Neuronal stem cell (in vitro differentiated cells): ENCODE data around the gene GGT6.
A peak's percentile ranks its signal among the peaks of the same experiment; 100 is the strongest.

Experiments
- DNase-seq: peaks from one replicate; pipeline ENCODE4 v3.0.0-alpha.2; 2013; ENCODE audit warnings: low spot score
- H2AFZ ChIP-seq: one replicate; pipeline ENCODE4 v1.6.1; 2013; ENCODE audit warnings: mild to moderate bottlenecking, low read length, inconsistent platforms
- H2AK5ac ChIP-seq: 2 replicates; pipeline ENCODE4 v1.6.1; 2013; ENCODE audit warnings: low read depth, mild to moderate bottlenecking, inconsistent platforms, low read length, moderate library complexity, mixed read lengths
- H2BK120ac ChIP-seq: 2 replicates; pipeline ENCODE4 v1.6.1; 2013; ENCODE audit warnings: low read depth, mild to moderate bottlenecking, inconsistent platforms, low read length, moderate library complexity, mixed read lengths
- H2BK12ac ChIP-seq: one replicate; pipeline ENCODE4 v1.6.1; 2013; ENCODE audit warnings: low read length, inconsistent platforms
- H2BK15ac ChIP-seq: 2 replicates; pipeline ENCODE4 v1.6.1; 2013; ENCODE audit warnings: mild to moderate bottlenecking, low read length, inconsistent platforms, mixed read lengths
- H2BK5ac ChIP-seq: one replicate; pipeline ENCODE4 v1.6.1; 2013; ENCODE audit warnings: inconsistent platforms, mild to moderate bottlenecking, low read length, moderate library complexity
- H3K14ac ChIP-seq: one replicate; pipeline ENCODE4 v1.6.1; 2013; ENCODE audit warnings: low read length, inconsistent platforms
- H3K18ac ChIP-seq: 2 replicates; pipeline ENCODE4 v1.6.1; 2013; ENCODE audit warnings: low read length, inconsistent platforms
- H3K23ac ChIP-seq: 2 replicates; pipeline ENCODE4 v1.6.1; 2013; ENCODE audit warnings: low read depth, mild to moderate bottlenecking, mixed read lengths, low read length, inconsistent platforms; ENCODE audit not compliant: poor library complexity
- H3K27ac ChIP-seq: replicated peaks from 3 replicates; pipeline ENCODE4 v1.5.1; 2013; ENCODE audit warnings: low read length, inconsistent platforms
- H3K27me3 ChIP-seq, 3 experiments: 2 replicates each; pipeline ENCODE4 v1.6.1; 2013; ENCODE audit warnings: low read length in 3 of 3, mild to moderate bottlenecking in 2 of 3, inconsistent platforms in 1 of 3, low read depth in 1 of 3, mixed read lengths in 1 of 3, moderate library complexity in 1 of 3; ENCODE audit not compliant: control insufficient read depth in 3 of 3, insufficient read depth in 3 of 3
- H3K36me3 ChIP-seq, 2 donors: replicated peaks in 1 of 2; 2 replicates each; pipeline ENCODE4 v1.6.1; 2013; ENCODE audit warnings: low read length in 2 of 2; ENCODE audit not compliant: control insufficient read depth in 2 of 2, insufficient read depth in 2 of 2
- H3K4ac ChIP-seq: 2 replicates; pipeline ENCODE4 v1.6.1; 2013; ENCODE audit warnings: inconsistent platforms, mild to moderate bottlenecking, low read length, moderate library complexity
- H3K4me1 ChIP-seq, 2 donors: 1 replicate in 1 of 2; 2 replicates in 1 of 2; pipeline ENCODE4 v1.6.1; 2013; ENCODE audit warnings: low read length in 2 of 2, low read depth in 1 of 2; ENCODE audit not compliant: control insufficient read depth in 2 of 2, insufficient read depth in 1 of 2
- H3K4me2 ChIP-seq: one replicate; pipeline ENCODE4 v1.6.1; 2013; ENCODE audit warnings: mild to moderate bottlenecking, low read length, inconsistent platforms; ENCODE audit not compliant: insufficient read depth, poor library complexity, severe bottlenecking
- H3K4me3 ChIP-seq, 2 donors: 2 replicates each; pipeline ENCODE4 v1.5.1; 2013; ENCODE audit warnings: low read length in 2 of 2, mild to moderate bottlenecking in 2 of 2, inconsistent platforms in 1 of 2, moderate library complexity in 1 of 2
- H3K79me1 ChIP-seq: one replicate; pipeline ENCODE4 v1.6.1; 2013; ENCODE audit warnings: low read depth, mild to moderate bottlenecking, inconsistent platforms, low read length, moderate library complexity
- H3K9ac ChIP-seq: one replicate; pipeline ENCODE4 v1.6.1; 2013; ENCODE audit warnings: mild to moderate bottlenecking, low read depth, low read length, inconsistent platforms; ENCODE audit not compliant: poor library complexity
- H3K9me3 ChIP-seq, 2 donors: replicated peaks in 1 of 2; 2 replicates each; pipeline versions ENCODE3 to v1.6.1; 2013; ENCODE audit warnings: low read length in 2 of 2, mild to moderate bottlenecking in 2 of 2, inconsistent platforms in 1 of 2, low read depth in 1 of 2, mixed read lengths in 1 of 2, moderate library complexity in 1 of 2; ENCODE audit not compliant: control insufficient read depth in 2 of 2, insufficient read depth in 1 of 2
- H4K8ac ChIP-seq: one replicate; pipeline ENCODE4 v1.6.1; 2013; ENCODE audit warnings: low read depth, mild to moderate bottlenecking, inconsistent platforms, low read length, moderate library complexity
- H4K91ac ChIP-seq: one replicate; pipeline ENCODE4 v1.6.1; 2013; ENCODE audit warnings: low read length, low read depth, mild to moderate bottlenecking, inconsistent platforms; ENCODE audit not compliant: poor library complexity
- WGBS, 2 donors: extraction: QIAGEN DNeasy Blood & Tissue Kit; methylation state at CpG; one replicate each; pipeline ENCODE4 v1.1.7; 2013; ENCODE audit warnings: missing lambda C conversion rate in 2 of 2, mixed read lengths in 1 of 2; ENCODE audit not compliant: insufficient read length in 2 of 2, insufficient replicate concordance in 1 of 2; ENCODE audit errors: extremely low coverage in 2 of 2; 5-methylcytosine and 5-hydroxymethylcytosine counted together

The GGT6 gene

DNA sequence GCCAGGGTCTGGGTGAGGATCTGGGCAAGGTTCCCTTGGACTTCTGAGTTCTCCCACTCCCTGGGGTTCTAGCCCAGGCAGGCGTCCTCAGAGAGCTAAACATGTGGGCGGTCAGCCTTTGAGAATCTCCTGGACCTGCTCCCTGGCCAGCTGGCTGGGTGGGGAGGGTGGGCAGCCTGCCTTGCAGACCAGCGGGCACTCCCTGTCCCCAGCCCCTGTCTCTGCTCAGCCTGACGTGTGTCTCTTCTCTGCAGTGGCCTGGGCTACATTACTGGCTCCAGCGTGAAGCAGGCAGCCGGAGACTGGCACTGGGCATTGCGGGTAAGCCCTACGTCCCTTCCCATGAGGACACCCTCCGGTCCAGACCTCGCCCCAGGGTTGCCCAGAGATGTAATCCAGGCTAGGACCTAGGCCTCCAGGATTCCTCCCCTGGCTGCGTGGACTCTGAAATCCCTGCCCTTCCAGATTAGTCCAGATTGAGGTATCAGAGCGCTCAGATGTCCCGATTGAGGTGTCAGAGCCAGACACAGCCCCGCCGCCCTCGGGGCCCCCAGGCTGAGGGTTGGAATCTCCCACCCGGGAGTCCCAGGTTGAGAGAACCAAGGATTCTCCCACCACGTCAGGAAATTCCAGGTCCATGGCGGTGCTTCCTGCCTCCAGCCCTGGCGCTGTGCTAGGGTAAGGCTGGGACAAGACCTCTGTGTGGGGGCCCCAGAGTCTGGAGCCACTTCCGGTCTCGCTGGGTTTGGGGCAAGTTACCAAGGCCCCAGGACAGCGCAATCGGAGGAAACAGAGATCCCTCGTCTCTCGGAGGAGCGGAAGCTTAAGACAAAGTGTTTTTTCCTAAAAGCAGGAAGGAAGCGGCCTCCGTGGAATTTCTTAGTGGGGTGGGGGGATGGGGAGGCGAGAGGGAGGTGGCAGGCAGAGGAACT lies 29.3 kb downstream of the GGT6 start:
- Histone ChIP-seq H3K14ac (peak overlapping the region; percentile 21), H3K27ac (no peak overlapping the region), H2BK5ac (no peak overlapping the region), H3K36me3 (no peaks in the 10 kb centered on the region), H2BK15ac (peak overlapping the region; percentile 67), H3K4me1 (peaks cover 10 to 12% of the 10 kb centered on the region in 2 donors), H3K27me3 (peaks cover 0 to 15% (median 0%) of the 10 kb centered on the region in 3 experiments), H2BK12ac (peak overlapping the region; percentile 84), H3K4me3 (no peak overlapping the region), H2BK120ac (no peak overlapping the region), H3K4me2 (no peak overlapping the region), H4K91ac (no peak overlapping the region), H3K4ac (no peak overlapping the region), H3K9me3 (no peaks in the 10 kb centered on the region), H3K79me1 (no peaks in the 10 kb centered on the region), H2AK5ac (peak overlapping the region; percentile 74), H3K9ac (peak overlapping the region; percentile 44), H3K18ac (peak overlapping the region; percentile 85), H4K8ac (no peak overlapping the region), H3K23ac (no peak overlapping the region), H2AFZ (peak overlapping the region; percentile 45)
- no CpG with 5 or more reads among the region's 30 CpGs for WGBS, 2 donors
- no peak for DNase-seq

DNA sequence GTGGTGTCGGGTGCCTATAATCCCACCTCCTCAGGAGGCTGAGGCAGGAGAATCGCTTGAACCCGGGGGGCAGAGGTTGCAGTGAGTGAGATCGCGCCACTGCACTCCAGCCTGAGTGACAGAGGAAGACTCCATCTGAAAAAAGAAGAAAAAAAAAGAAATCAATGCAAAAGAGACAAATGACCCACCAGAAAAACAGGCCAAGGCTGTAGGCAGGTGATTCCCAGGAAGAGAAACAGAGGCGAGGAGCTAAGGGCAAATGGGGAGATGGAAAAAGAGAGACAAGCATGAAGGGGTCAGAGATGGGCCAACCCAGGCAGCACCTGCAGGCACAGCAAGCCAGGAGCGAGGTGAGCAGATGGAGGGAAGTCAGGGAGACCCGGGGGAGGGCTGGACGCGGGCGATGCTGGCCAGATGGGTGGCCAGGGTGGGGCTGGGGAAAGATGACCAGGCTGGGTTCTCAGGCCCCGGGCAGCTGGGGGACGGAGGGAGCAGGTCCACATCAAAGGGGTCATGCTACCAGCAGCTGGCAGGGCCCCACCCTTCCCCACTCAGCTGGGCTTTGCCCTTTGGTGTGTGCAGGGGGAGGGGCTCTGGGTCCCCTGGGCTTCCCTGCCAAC lies 30.7 kb downstream of the GGT6 start:
- no peak overlapping the region for H2BK120ac ChIP-seq
- H3K4me2 ChIP-seq: no peak overlapping the region
- peak overlapping the region; percentile 81 for H4K91ac ChIP-seq
- no peak overlapping the region for H2BK12ac ChIP-seq
- H2BK15ac ChIP-seq: no peak overlapping the region
- H3K27me3 ChIP-seq: peaks cover 0 to 15% (median 0%) of the 10 kb centered on the region in 3 experiments
- H3K14ac ChIP-seq: no peak overlapping the region
- H2AK5ac ChIP-seq: peak overlapping the region; percentile 74
- no peak overlapping the region for H3K9ac ChIP-seq
- peak overlapping the region; percentile 45 for H3K18ac ChIP-seq
- H3K4me1 ChIP-seq: peaks cover 7 to 10% of the 10 kb centered on the region in 2 donors
- H2AFZ ChIP-seq: no peak overlapping the region
- DNase-seq: no peak
- H3K23ac ChIP-seq: peak overlapping the region; percentile 67
- no peak overlapping the region for H3K4me3 ChIP-seq
- H3K4ac ChIP-seq: no peak overlapping the region
- no peak overlapping the region for H4K8ac ChIP-seq
- H2BK5ac ChIP-seq: no peak overlapping the region
- no CpG with 5 or more reads among the region's 13 CpGs for WGBS, 2 donors
- no peaks in the 10 kb centered on the region for H3K9me3 ChIP-seq
- no peaks in the 10 kb centered on the region for H3K36me3 ChIP-seq
- no peaks in the 10 kb centered on the region for H3K79me1 ChIP-seq
- H3K27ac ChIP-seq: no peak overlapping the region

DNA sequence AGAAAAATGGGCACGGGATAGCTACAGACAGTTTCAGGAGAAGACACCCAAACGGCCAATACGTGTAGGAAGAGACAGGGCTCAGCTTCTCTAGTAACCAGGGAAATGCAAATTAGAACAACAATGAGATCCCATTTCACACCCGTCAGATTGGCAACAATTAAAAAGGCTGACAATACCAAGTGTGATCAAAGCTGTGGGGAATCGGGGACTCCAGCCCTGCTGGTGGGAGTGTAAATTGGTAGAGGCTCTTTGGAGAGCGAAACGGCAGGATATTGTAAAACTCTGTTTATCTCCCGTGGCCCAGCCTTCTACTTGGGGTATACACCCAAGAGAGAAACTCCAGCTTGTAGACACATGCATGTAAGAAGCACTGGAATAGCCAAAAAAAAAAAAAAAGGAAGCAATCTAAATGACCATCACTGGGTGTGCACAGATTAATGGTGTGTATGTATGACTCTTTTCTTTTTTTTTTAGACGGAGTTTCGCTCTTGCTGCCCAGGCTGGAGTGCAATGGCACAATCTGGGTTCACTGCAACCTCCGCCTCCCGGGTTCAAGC lies 32.7 kb downstream of the GGT6 start:
- no peak overlapping the region for H3K23ac ChIP-seq
- no peak overlapping the region for H4K91ac ChIP-seq
- no peak overlapping the region for H3K14ac ChIP-seq
- no peak overlapping the region for H3K4ac ChIP-seq
- H3K36me3 ChIP-seq: no peaks in the 10 kb centered on the region
- WGBS, 2 donors: no CpG with 5 or more reads among the region's 12 CpGs
- peaks cover 0 to 15% (median 0%) of the 10 kb centered on the region in 3 experiments for H3K27me3 ChIP-seq
- no peak overlapping the region for H3K27ac ChIP-seq
- no peak overlapping the region for H2BK5ac ChIP-seq
- no peak overlapping the region for H3K18ac ChIP-seq
- no peak overlapping the region for H2BK120ac ChIP-seq
- H2AK5ac ChIP-seq: no peak overlapping the region
- H3K4me3 ChIP-seq: no peak overlapping the region
- no peak overlapping the region for H3K9ac ChIP-seq
- no peak overlapping the region for H2BK12ac ChIP-seq
- no peaks in the 10 kb centered on the region for H3K9me3 ChIP-seq
- peaks cover 2 to 4% of the 10 kb centered on the region in 2 donors for H3K4me1 ChIP-seq
- no peak overlapping the region for H2BK15ac ChIP-seq
- no peak overlapping the region for H4K8ac ChIP-seq
- no peak overlapping the region for H2AFZ ChIP-seq
- H3K79me1 ChIP-seq: no peaks in the 10 kb centered on the region
- DNase-seq: no peak
- H3K4me2 ChIP-seq: no peak overlapping the region

DNA sequence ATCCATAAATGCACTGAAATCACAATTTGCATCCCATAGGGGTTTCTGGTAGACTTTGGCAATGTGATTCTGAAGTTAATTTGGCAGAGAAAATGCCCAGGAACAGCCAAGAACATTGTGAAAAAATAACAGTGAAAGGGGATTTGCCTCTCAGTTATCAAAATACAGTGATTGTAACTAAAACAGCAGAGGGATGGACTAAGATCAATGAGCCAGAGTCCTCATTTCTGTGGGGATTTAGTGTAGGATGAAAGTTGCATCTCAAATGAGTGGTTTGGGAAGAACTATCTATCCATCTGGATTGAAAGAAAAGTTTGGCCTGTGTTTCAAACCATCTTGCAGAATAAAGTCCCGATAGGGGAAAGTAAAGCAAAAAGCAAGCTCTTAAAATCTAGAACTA lies 33.2 kb downstream of the GGT6 start:
- H3K4me3 ChIP-seq: no peak overlapping the region
- H2BK12ac ChIP-seq: no peak overlapping the region
- H2AFZ ChIP-seq: no peak overlapping the region
- H3K18ac ChIP-seq: no peak overlapping the region
- H3K79me1 ChIP-seq: no peaks in the 10 kb centered on the region
- DNase-seq: no peak
- no peaks in the 10 kb centered on the region for H3K9me3 ChIP-seq
- no peaks in the 10 kb centered on the region for H3K36me3 ChIP-seq
- H2BK15ac ChIP-seq: no peak overlapping the region
- no peak overlapping the region for H3K14ac ChIP-seq
- no peak overlapping the region for H2AK5ac ChIP-seq
- H3K23ac ChIP-seq: no peak overlapping the region
- no peak overlapping the region for H2BK5ac ChIP-seq
- no CpG with 5 or more reads among the region's 1 CpG for WGBS, 2 donors
- H3K27ac ChIP-seq: no peak overlapping the region
- no peak overlapping the region for H4K91ac ChIP-seq
- no peak overlapping the region for H3K9ac ChIP-seq
- no peak overlapping the region for H3K4ac ChIP-seq
- H3K27me3 ChIP-seq: peaks cover 0 to 12% (median 0%) of the 10 kb centered on the region in 3 experiments
- H4K8ac ChIP-seq: no peak overlapping the region
- peaks cover 7 to 9% of the 10 kb centered on the region in 2 donors for H3K4me1 ChIP-seq
- H3K4me2 ChIP-seq: no peak overlapping the region
- H2BK120ac ChIP-seq: no peak overlapping the region
